HG03060 (cell line): ENCODE results near the gene ZFYVE28.

Source experiments
- ATAC-seq: cut with Tn5 transposase; IDR thresholded peaks from one replicate; pipeline ENCODE4 v1.9.1; 2021; ENCODE audit warnings: low read depth, moderate number of reproducible peaks; ENCODE audit not compliant: unreplicated experiment

Gene ZFYVE28

GRCh38 chr4:2446656-2447564 is 28.5 kb upstream of the ZFYVE28 start:
- no peak for ATAC-seq

GRCh38 chr4:2445571-2445970 is 27.1 kb upstream of the ZFYVE28 start:
- ATAC-seq = no peak

- no peak for ATAC-seq
Measured at GRCh38 chr4:2445130-2445529, 26.7 kb upstream of the ZFYVE28 start.

- no peak for ATAC-seq
Measured at GRCh38 chr4:2443956-2444740, 25.7 kb upstream of the ZFYVE28 start.

- no peak for ATAC-seq
Measured at GRCh38 chr4:2443061-2443730, 24.8 kb upstream of the ZFYVE28 start.

GRCh38 chr4:2442175-2442993 is 23.9 kb upstream of the ZFYVE28 start:
- no peak for ATAC-seq

- no peak for ATAC-seq
Measured at GRCh38 chr4:2441393-2442174, 23.1 kb upstream of the ZFYVE28 start.

- ATAC-seq = no peak
Measured at GRCh38 chr4:2438822-2439718, 20.6 kb upstream of the ZFYVE28 start.

GRCh38 chr4:2437475-2438215 is 19.2 kb upstream of the ZFYVE28 start:
- no peak for ATAC-seq

GRCh38 chr4:2436761-2437474 is 18.5 kb upstream of the ZFYVE28 start:
- no peak for ATAC-seq

GRCh38 chr4:2436301-2436700 is 17.9 kb upstream of the ZFYVE28 start:
- ATAC-seq = no peak

- no peak for ATAC-seq
Measured at GRCh38 chr4:2434420-2434819, 16.0 kb upstream of the ZFYVE28 start.

GRCh38 chr4:2433609-2434350 is 15.3 kb upstream of the ZFYVE28 start:
- ATAC-seq = no peak

GRCh38 chr4:2432991-2433530 is 14.6 kb upstream of the ZFYVE28 start:
- ATAC-seq = no peak

- ATAC-seq = no peak
Measured at GRCh38 chr4:2432004-2432403, 13.6 kb upstream of the ZFYVE28 start.
